Rectal smooth muscle tissue (tissue), 1 donor: ENCODE measurements around the gene ERBB2.

Experiments used
- H3K27ac ChIP-seq: one replicate; pipeline ENCODE4 v1.7.0; 2013; ENCODE audit warnings: low read depth, low read length, inconsistent platforms
- H3K27me3 ChIP-seq: one replicate; pipeline ENCODE4 v1.7.0; 2013; ENCODE audit warnings: low read length; ENCODE audit not compliant: control insufficient read depth, insufficient read depth
- H3K36me3 ChIP-seq: one replicate; pipeline ENCODE4 v1.7.0; 2013; ENCODE audit warnings: low read length; ENCODE audit not compliant: control insufficient read depth, insufficient read depth
- H3K4me1 ChIP-seq: one replicate; pipeline ENCODE4 v1.7.0; 2013; ENCODE audit warnings: low read length; ENCODE audit not compliant: control insufficient read depth, insufficient read depth
- H3K4me3 ChIP-seq: one replicate; pipeline ENCODE4 v1.7.0; 2013; ENCODE audit warnings: low read length
- H3K9ac ChIP-seq: one replicate; pipeline ENCODE4 v1.7.0; 2013; ENCODE audit warnings: low read length

ERBB2 gene

GRCh38 chr17:39699818-39700147 is at the start of gene ERBB2:
Gene ERBB2 (plus strand): TSS chr17:39700064. CDS start chr17:39700239, 175 bp downstream.
- Histone ChIP-seq H3K9ac (peak within 1 kb of the TSS; percentile 21), H3K4me3 (peak within 1 kb of the TSS; percentile 79), H3K4me1 (peaks cover 5% of the 10 kb centered on the region), H3K36me3 (no peaks in the 10 kb centered on the region), H3K27me3 (no peaks in the 10 kb centered on the region), H3K27ac (peak within 1 kb of the TSS; percentile 68)

- peaks cover 3% of the 10 kb centered on the region for H3K36me3 ChIP-seq
- H3K4me1 ChIP-seq = no peaks in the 10 kb centered on the region
These were observed 49.7 kb upstream of the ERBB2 start for GRCh38 chr17:39650121-39650579.

DNA sequence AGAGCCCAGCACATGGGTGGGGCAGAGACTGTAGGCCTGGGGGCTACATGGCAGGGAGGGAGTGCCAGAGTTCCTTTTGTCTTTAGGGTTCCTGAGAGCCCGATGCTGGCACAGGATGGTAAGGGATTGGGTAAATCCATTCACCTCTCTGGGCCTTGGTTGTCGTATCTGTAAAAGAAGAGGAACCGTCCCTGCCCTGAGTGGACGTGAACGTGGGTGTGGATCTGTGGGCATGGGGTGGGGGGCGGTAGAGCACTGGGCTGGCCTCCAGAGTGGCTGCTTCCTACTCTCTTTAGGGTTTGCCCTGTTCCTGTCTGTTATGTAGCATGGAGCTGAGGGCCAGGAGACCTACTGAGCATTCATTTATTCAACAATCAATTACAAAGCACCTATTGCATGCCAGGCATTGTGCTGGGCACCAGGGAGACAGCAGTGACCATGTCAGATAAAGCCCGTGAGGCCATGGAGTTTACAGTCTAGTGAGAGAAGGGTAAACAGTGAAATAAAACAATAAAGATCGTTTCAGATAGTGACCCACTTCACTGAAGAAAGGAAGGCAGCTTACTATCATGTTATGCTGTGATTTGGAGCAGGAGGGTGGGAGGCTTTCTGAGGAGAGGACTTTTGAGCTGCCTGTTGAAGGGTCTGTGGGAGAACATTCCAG is 47.8 kb upstream of the ERBB2 start:
- H3K27ac ChIP-seq = no peak overlapping the region
- H3K4me1 ChIP-seq = no peaks in the 10 kb centered on the region
- H3K36me3 ChIP-seq = peaks cover 7% of the 10 kb centered on the region
- H3K27me3 ChIP-seq = no peaks in the 10 kb centered on the region
- H3K9ac ChIP-seq = no peak overlapping the region
- H3K4me3 ChIP-seq = no peak overlapping the region

More at GRCh38 chr17:39650121-39650579, 49.7 kb upstream of the ERBB2 start:
- no peak overlapping the region for H3K27ac ChIP-seq
- no peak overlapping the region for H3K9ac ChIP-seq
- no peak overlapping the region for H3K4me3 ChIP-seq
- H3K27me3 ChIP-seq = no peaks in the 10 kb centered on the region

DNA sequence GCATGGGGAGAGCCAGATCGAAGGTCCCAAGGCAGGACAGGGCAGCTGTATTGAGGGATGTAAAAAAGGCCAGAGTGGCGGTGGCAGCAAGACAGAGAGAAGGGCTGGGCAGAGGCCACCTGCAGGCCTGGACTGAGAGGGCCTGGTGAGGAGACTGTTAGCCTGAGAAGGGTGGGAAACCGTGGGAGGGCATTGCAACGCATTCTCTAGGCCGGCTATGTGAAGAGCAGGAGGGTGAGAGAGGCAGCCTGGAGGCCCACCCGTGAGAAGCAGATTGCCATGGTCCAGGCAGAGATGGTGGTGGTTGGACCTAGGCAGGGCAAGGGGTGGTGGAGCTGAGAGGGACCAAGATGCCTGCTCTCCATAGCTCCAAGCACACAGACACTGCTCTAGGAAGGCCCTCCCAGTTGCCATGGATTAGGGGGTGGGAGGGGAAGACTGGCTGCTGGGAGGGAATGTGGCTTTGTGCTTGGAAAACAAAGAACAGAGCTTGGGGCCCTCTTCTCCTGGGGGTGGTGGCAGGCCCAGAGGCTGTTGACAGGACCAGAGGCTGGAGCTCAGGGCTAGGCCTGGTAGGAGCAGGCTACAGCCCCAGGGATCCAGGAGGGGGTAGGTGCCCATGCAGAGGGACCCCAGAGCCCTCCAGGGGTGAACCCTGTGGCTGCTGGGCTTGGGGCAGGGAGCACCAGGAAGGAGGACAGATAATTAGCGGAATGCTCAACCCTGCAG is 47.1 kb upstream of the ERBB2 start:
- no peak overlapping the region for H3K4me3 ChIP-seq
- no peak overlapping the region for H3K9ac ChIP-seq
- H3K27ac ChIP-seq = no peak overlapping the region

GRCh38 chr17:39653316-39653661 is 46.6 kb upstream of the ERBB2 start:
- Histone ChIP-seq H3K4me1 (no peaks in the 10 kb centered on the region), H3K4me3 (no peak overlapping the region), H3K27ac (no peak overlapping the region), H3K36me3 (peaks cover 14% of the 10 kb centered on the region), H3K9ac (no peak overlapping the region), H3K27me3 (no peaks in the 10 kb centered on the region)

More for the DNA sequence above, 47.1 kb upstream of the ERBB2 start:
- no peaks in the 10 kb centered on the region for H3K27me3 ChIP-seq
- H3K36me3 ChIP-seq = peaks cover 9% of the 10 kb centered on the region
- no peaks in the 10 kb centered on the region for H3K4me1 ChIP-seq

GRCh38 chr17:39653662-39654331 is 46.1 kb upstream of the ERBB2 start:
- H3K27me3 ChIP-seq = no peaks in the 10 kb centered on the region
- H3K4me1 ChIP-seq = no peaks in the 10 kb centered on the region
- H3K9ac ChIP-seq = no peak overlapping the region
- peaks cover 16% of the 10 kb centered on the region for H3K36me3 ChIP-seq
- no peak overlapping the region for H3K27ac ChIP-seq
- H3K4me3 ChIP-seq = no peak overlapping the region

- no peak overlapping the region for H3K9ac ChIP-seq
- H3K36me3 ChIP-seq = peaks cover 20% of the 10 kb centered on the region
These were observed 44.8 kb upstream of the ERBB2 start for GRCh38 chr17:39655105-39655504.

DNA sequence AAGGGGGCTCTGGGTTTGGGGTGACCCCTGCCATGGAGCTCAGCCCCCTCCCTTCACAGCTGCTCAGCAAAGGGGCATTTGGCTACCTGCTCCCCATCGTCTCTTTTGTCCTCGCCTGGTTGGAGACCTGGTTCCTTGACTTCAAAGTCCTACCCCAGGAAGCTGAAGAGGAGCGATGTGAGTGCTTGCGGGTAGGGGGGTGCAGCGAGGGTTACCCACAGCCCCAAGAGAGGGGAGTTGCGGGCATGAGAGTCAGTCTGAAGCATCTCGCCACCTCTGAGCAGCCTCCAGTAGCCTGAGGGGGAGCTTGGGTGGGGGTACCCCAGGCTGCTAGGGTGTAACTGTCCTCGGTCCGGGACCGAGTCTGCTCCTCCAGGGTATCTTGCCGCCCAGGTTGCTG is 41.5 kb upstream of the ERBB2 start:
- H3K36me3 ChIP-seq = peaks cover 36% of the 10 kb centered on the region
- H3K4me3 ChIP-seq = no peak overlapping the region
- no peaks in the 10 kb centered on the region for H3K4me1 ChIP-seq
- H3K9ac ChIP-seq = no peak overlapping the region
- H3K27ac ChIP-seq = no peak overlapping the region
- no peaks in the 10 kb centered on the region for H3K27me3 ChIP-seq

More at GRCh38 chr17:39655105-39655504, 44.8 kb upstream of the ERBB2 start:
- Histone ChIP-seq H3K4me3 (no peak overlapping the region), H3K4me1 (no peaks in the 10 kb centered on the region), H3K27ac (no peak overlapping the region), H3K27me3 (no peaks in the 10 kb centered on the region)

- H3K4me3 ChIP-seq = no peak overlapping the region
- no peak overlapping the region for H3K27ac ChIP-seq
- H3K36me3 ChIP-seq = peaks cover 36% of the 10 kb centered on the region
- H3K4me1 ChIP-seq = no peaks in the 10 kb centered on the region
- no peak overlapping the region for H3K9ac ChIP-seq
- H3K27me3 ChIP-seq = no peaks in the 10 kb centered on the region
These were observed 41.1 kb upstream of the ERBB2 start for GRCh38 chr17:39658760-39659159.

DNA sequence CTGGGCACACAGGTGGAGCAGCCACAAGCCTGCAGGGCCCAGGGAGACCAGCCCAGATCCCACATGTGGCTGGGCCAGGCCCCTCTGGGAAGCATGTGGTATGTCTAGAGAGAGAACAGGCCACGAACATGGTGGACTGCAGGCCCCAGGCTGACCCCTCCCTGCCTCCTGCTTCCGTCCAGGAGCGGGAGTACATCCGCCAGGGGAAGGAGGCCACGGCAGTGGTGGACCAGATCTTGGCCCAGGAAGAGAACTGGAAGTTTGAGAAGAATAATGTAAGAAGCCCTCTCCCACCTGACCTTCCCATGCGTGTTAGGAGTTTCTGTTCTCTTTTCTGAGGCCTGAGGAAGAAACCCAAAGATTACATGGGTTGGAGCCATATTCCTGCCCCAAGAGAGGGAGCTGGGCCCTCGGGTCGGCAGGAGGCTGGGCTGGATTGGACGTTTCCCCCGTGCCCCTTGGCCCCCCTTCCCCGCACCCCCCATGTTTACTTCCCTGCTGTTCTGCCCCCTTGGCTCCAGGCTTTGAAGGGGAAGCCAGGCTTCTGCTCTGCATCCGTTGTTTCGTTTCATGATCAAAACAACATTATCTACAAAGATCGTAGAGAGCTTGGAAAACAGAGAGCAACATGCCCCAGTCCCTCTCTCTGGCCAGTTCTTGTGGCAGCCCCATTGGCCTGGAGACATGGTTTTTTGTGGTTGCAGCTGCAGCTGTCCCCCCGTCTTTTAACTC is 40.4 kb upstream of the ERBB2 start:
- no peak overlapping the region for H3K27ac ChIP-seq
- no peaks in the 10 kb centered on the region for H3K4me1 ChIP-seq
- H3K36me3 ChIP-seq = peaks cover 36% of the 10 kb centered on the region
- H3K4me3 ChIP-seq = no peak overlapping the region
- H3K9ac ChIP-seq = no peak overlapping the region
- H3K27me3 ChIP-seq = no peaks in the 10 kb centered on the region

DNA sequence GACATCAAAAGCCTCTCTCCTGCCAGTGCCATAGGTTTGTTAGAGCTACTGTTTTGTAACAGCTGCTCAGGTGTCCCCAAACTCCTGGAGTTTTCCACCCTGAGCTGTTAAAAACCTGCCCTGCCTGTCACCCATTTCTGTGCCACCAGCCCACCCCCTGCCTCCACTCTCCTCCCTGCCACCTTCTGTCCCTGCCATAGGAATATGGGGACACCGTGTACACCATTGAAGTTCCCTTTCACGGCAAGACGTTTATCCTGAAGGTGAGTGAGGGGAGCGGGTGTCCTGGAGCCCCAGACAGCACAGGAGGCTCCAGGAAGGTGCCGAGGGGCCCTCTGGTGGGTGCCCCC is 39.9 kb upstream of the ERBB2 start:
- no peaks in the 10 kb centered on the region for H3K27me3 ChIP-seq
- H3K36me3 ChIP-seq = peaks cover 36% of the 10 kb centered on the region
- no peak overlapping the region for H3K4me3 ChIP-seq
- H3K9ac ChIP-seq = no peak overlapping the region
- H3K27ac ChIP-seq = no peak overlapping the region
- no peaks in the 10 kb centered on the region for H3K4me1 ChIP-seq
